ENCODE data around the gene EEFSEC. TPM values are rescaled to one million over a fixed set of nuclear protein-coding genes. Genes with fewer than 3 reads are reported as not detected.

The EEFSEC gene
- total RNA-seq, 1 experiment from 2014 or later = 14.6 TPM

- intact Hi-C loops (cut with micrococcal nuclease) = no loop called here
- no peak for TF ChIP-seq CTCF (IDR thresholded peaks at IDR 0.05; ENCODE audit: unreplicated experiment)
- BruUV-seq (replicated peaks) = no TSS peak
These were observed 205.9 kb downstream of the EEFSEC start for GRCh38 chr3:128359060-128359664.

GRCh38 chr3:128359846-128360642, 206.8 kb downstream of the EEFSEC start:
- Mint-ChIP-seq H3K4me1 (ENCODE audit: insufficient read depth, unreplicated experiment) (no peaks in the 10 kb centered on the region), H3K4me3 (ENCODE audit: unreplicated experiment) (no peak overlapping the region), H3K27ac (ENCODE audit: low read depth, unreplicated experiment) (no peak overlapping the region), H3K9me3 (ENCODE audit: unreplicated experiment) (no peaks in the 10 kb centered on the region), H3K27me3 (ENCODE audit: insufficient read depth, unreplicated experiment) (no peaks in the 10 kb centered on the region), H3K36me3 (ENCODE audit: insufficient read depth, unreplicated experiment) (no peaks in the 10 kb centered on the region)
- intact Hi-C loops (cut with micrococcal nuclease) = no loop called here
- ChIA-PET POLR2A (no interaction called here), CTCF (no interaction called here)
- no TSS peak for BruUV-seq (replicated peaks)
- TF ChIP-seq CTCF (IDR thresholded peaks at IDR 0.05; ENCODE audit: unreplicated experiment) = no peak
- DNase-seq (ENCODE audit: unreplicated experiment) = no peak

More at GRCh38 chr3:128359060-128359664, 205.9 kb downstream of the EEFSEC start:
- no peak for DNase-seq (ENCODE audit: unreplicated experiment)
- no peaks in the 10 kb centered on the region for H3K36me3 Mint-ChIP-seq (ENCODE audit: insufficient read depth, unreplicated experiment)
- CTCF ChIA-PET = no interaction called here
- no peak overlapping the region for H3K27ac Mint-ChIP-seq (ENCODE audit: low read depth, unreplicated experiment)
- H3K4me1 Mint-ChIP-seq (ENCODE audit: insufficient read depth, unreplicated experiment) = no peaks in the 10 kb centered on the region
- no peaks in the 10 kb centered on the region for H3K27me3 Mint-ChIP-seq (ENCODE audit: insufficient read depth, unreplicated experiment)
- H3K9me3 Mint-ChIP-seq (ENCODE audit: unreplicated experiment) = no peaks in the 10 kb centered on the region
- POLR2A ChIA-PET = no interaction called here
- no peak overlapping the region for H3K4me3 Mint-ChIP-seq (ENCODE audit: unreplicated experiment)

- H3K9me3 Mint-ChIP-seq (ENCODE audit: unreplicated experiment) = no peaks in the 10 kb centered on the region
- no peak overlapping the region for H3K27ac Mint-ChIP-seq (ENCODE audit: low read depth, unreplicated experiment)
- DNase-seq (ENCODE audit: unreplicated experiment) = no peak
- no peaks in the 10 kb centered on the region for H3K4me1 Mint-ChIP-seq (ENCODE audit: insufficient read depth, unreplicated experiment)
- CTCF ChIA-PET = no interaction called here
- intact Hi-C loops (cut with micrococcal nuclease) = no loop called here
- no peaks in the 10 kb centered on the region for H3K36me3 Mint-ChIP-seq (ENCODE audit: insufficient read depth, unreplicated experiment)
- no peaks in the 10 kb centered on the region for H3K27me3 Mint-ChIP-seq (ENCODE audit: insufficient read depth, unreplicated experiment)
- no TSS peak for BruUV-seq (replicated peaks)
- POLR2A ChIA-PET = no interaction called here
- no peak overlapping the region for H3K4me3 Mint-ChIP-seq (ENCODE audit: unreplicated experiment)
- no peak for TF ChIP-seq CTCF (IDR thresholded peaks at IDR 0.05; ENCODE audit: unreplicated experiment)
These were observed 207.5 kb downstream of the EEFSEC start for GRCh38 chr3:128360705-128361271.

Data from MCF 10A (cell line).